Measurements from ENCODE around the gene ITPR2.

Gene ITPR2

GRCh38 chr12:26566186-26566585, 266.8 kb downstream of the ITPR2 start:
- DNase-seq (ENCODE audit: insufficient read length, low spot score) = no peak
- no peak for FAIRE-seq
- TF ChIP-seq POLR2AphosphoS5 (IDR thresholded peaks at IDR 0.05; ENCODE audit: low read depth, low read length) = no peak
- no peak for TF ChIP-seq TAF1 (IDR thresholded peaks at IDR 0.05; ENCODE audit: low read depth, low read length)
- no peak for TF ChIP-seq SPI1 (IDR thresholded peaks at IDR 0.05; ENCODE audit: low read depth, low read length)
- no peak for TF ChIP-seq POU2F2 (IDR thresholded peaks at IDR 0.05; ENCODE audit: low read depth, low read length)
- TF ChIP-seq PAX5 (IDR thresholded peaks at IDR 0.05; ENCODE audit: insufficient read depth, low read length, severe bottlenecking) = no peak
- no peak for TF ChIP-seq POLR2A (IDR thresholded peaks at IDR 0.05; ENCODE audit: low read depth, low read length)

GRCh38 chr12:26564391-26564790, 268.6 kb downstream of the ITPR2 start:
- TF ChIP-seq POU2F2 (IDR thresholded peaks at IDR 0.05; ENCODE audit: low read depth, low read length) (no peak), PAX5 (IDR thresholded peaks at IDR 0.05; ENCODE audit: insufficient read depth, low read length, severe bottlenecking) (no peak), POLR2A (IDR thresholded peaks at IDR 0.05; ENCODE audit: low read depth, low read length) (no peak), SPI1 (IDR thresholded peaks at IDR 0.05; ENCODE audit: low read depth, low read length) (no peak), TAF1 (IDR thresholded peaks at IDR 0.05; ENCODE audit: low read depth, low read length) (no peak), POLR2AphosphoS5 (IDR thresholded peaks at IDR 0.05; ENCODE audit: low read depth, low read length) (no peak)
- no peak for FAIRE-seq
- no peak for DNase-seq (ENCODE audit: insufficient read length, low spot score)

- TF ChIP-seq SPI1 (IDR thresholded peaks at IDR 0.05; ENCODE audit: low read depth, low read length) (no peak), TAF1 (IDR thresholded peaks at IDR 0.05; ENCODE audit: low read depth, low read length) (no peak), POLR2A (IDR thresholded peaks at IDR 0.05; ENCODE audit: low read depth, low read length) (no peak), PAX5 (IDR thresholded peaks at IDR 0.05; ENCODE audit: insufficient read depth, low read length, severe bottlenecking) (no peak), POLR2AphosphoS5 (IDR thresholded peaks at IDR 0.05; ENCODE audit: low read depth, low read length) (no peak), POU2F2 (IDR thresholded peaks at IDR 0.05; ENCODE audit: low read depth, low read length) (no peak)
- no peak for FAIRE-seq
- no peak for DNase-seq (ENCODE audit: insufficient read length, low spot score)
These were observed 269.4 kb downstream of the ITPR2 start for GRCh38 chr12:26563552-26563951.

- TF ChIP-seq POU2F2 (IDR thresholded peaks at IDR 0.05; ENCODE audit: low read depth, low read length) (no peak), POLR2A (IDR thresholded peaks at IDR 0.05; ENCODE audit: low read depth, low read length) (no peak), PAX5 (IDR thresholded peaks at IDR 0.05; ENCODE audit: insufficient read depth, low read length, severe bottlenecking) (no peak), POLR2AphosphoS5 (IDR thresholded peaks at IDR 0.05; ENCODE audit: low read depth, low read length) (no peak), SPI1 (IDR thresholded peaks at IDR 0.05; ENCODE audit: low read depth, low read length) (no peak), TAF1 (IDR thresholded peaks at IDR 0.05; ENCODE audit: low read depth, low read length) (no peak)
- FAIRE-seq (peak; percentile 61), DNase-seq (ENCODE audit: insufficient read length, low spot score) (no peak)
These were observed 275.7 kb downstream of the ITPR2 start for GRCh38 chr12:26557326-26557725.

GRCh38 chr12:26556916-26557315, 276.1 kb downstream of the ITPR2 start:
- DNase-seq (ENCODE audit: insufficient read length, low spot score) = no peak
- FAIRE-seq = no peak
- TF ChIP-seq SPI1 (IDR thresholded peaks at IDR 0.05; ENCODE audit: low read depth, low read length) (no peak), POLR2AphosphoS5 (IDR thresholded peaks at IDR 0.05; ENCODE audit: low read depth, low read length) (no peak), POU2F2 (IDR thresholded peaks at IDR 0.05; ENCODE audit: low read depth, low read length) (no peak), POLR2A (IDR thresholded peaks at IDR 0.05; ENCODE audit: low read depth, low read length) (no peak), TAF1 (IDR thresholded peaks at IDR 0.05; ENCODE audit: low read depth, low read length) (no peak), PAX5 (IDR thresholded peaks at IDR 0.05; ENCODE audit: insufficient read depth, low read length, severe bottlenecking) (no peak)

- DNase-seq (ENCODE audit: insufficient read length, low spot score) (no peak), FAIRE-seq (no peak)
- TF ChIP-seq POU2F2 (IDR thresholded peaks at IDR 0.05; ENCODE audit: low read depth, low read length) = no peak
- TF ChIP-seq POLR2AphosphoS5 (IDR thresholded peaks at IDR 0.05; ENCODE audit: low read depth, low read length) = no peak
- no peak for TF ChIP-seq PAX5 (IDR thresholded peaks at IDR 0.05; ENCODE audit: insufficient read depth, low read length, severe bottlenecking)
- TF ChIP-seq POLR2A (IDR thresholded peaks at IDR 0.05; ENCODE audit: low read depth, low read length) = no peak
- no peak for TF ChIP-seq TAF1 (IDR thresholded peaks at IDR 0.05; ENCODE audit: low read depth, low read length)
- no peak for TF ChIP-seq SPI1 (IDR thresholded peaks at IDR 0.05; ENCODE audit: low read depth, low read length)
These were observed 277.9 kb downstream of the ITPR2 start for GRCh38 chr12:26555139-26555538.

GRCh38 chr12:26554332-26554731, 278.7 kb downstream of the ITPR2 start:
- no peak for TF ChIP-seq POLR2A (IDR thresholded peaks at IDR 0.05; ENCODE audit: low read depth, low read length)
- TF ChIP-seq TAF1 (IDR thresholded peaks at IDR 0.05; ENCODE audit: low read depth, low read length) = no peak
- TF ChIP-seq POU2F2 (IDR thresholded peaks at IDR 0.05; ENCODE audit: low read depth, low read length) = no peak
- no peak for TF ChIP-seq SPI1 (IDR thresholded peaks at IDR 0.05; ENCODE audit: low read depth, low read length)
- TF ChIP-seq POLR2AphosphoS5 (IDR thresholded peaks at IDR 0.05; ENCODE audit: low read depth, low read length) = no peak
- TF ChIP-seq PAX5 (IDR thresholded peaks at IDR 0.05; ENCODE audit: insufficient read depth, low read length, severe bottlenecking) = no peak
- DNase-seq (ENCODE audit: insufficient read length, low spot score) = no peak
- no peak for FAIRE-seq

GRCh38 chr12:26551385-26551784, 281.6 kb downstream of the ITPR2 start:
- DNase-seq (ENCODE audit: insufficient read length, low spot score) (no peak), FAIRE-seq (peak; percentile 70)
- no peak for TF ChIP-seq POU2F2 (IDR thresholded peaks at IDR 0.05; ENCODE audit: low read depth, low read length)
- TF ChIP-seq PAX5 (IDR thresholded peaks at IDR 0.05; ENCODE audit: insufficient read depth, low read length, severe bottlenecking) = no peak
- TF ChIP-seq POLR2AphosphoS5 (IDR thresholded peaks at IDR 0.05; ENCODE audit: low read depth, low read length) = no peak
- no peak for TF ChIP-seq TAF1 (IDR thresholded peaks at IDR 0.05; ENCODE audit: low read depth, low read length)
- TF ChIP-seq SPI1 (IDR thresholded peaks at IDR 0.05; ENCODE audit: low read depth, low read length) = no peak
- TF ChIP-seq POLR2A (IDR thresholded peaks at IDR 0.05; ENCODE audit: low read depth, low read length) = no peak

GRCh38 chr12:26548227-26548626, 284.8 kb downstream of the ITPR2 start:
- DNase-seq (ENCODE audit: insufficient read length, low spot score) = no peak
- TF ChIP-seq TAF1 (IDR thresholded peaks at IDR 0.05; ENCODE audit: low read depth, low read length) (no peak), POLR2AphosphoS5 (IDR thresholded peaks at IDR 0.05; ENCODE audit: low read depth, low read length) (no peak), POU2F2 (IDR thresholded peaks at IDR 0.05; ENCODE audit: low read depth, low read length) (no peak), PAX5 (IDR thresholded peaks at IDR 0.05; ENCODE audit: insufficient read depth, low read length, severe bottlenecking) (no peak), SPI1 (IDR thresholded peaks at IDR 0.05; ENCODE audit: low read depth, low read length) (no peak), POLR2A (IDR thresholded peaks at IDR 0.05; ENCODE audit: low read depth, low read length) (no peak)
- FAIRE-seq = no peak

Data from GM12891 (cell line).